H9 (cell line): ENCODE data around the gene ITGA2. TPM values are rescaled to one million over a fixed set of nuclear protein-coding genes. Genes with fewer than 3 reads are reported as not detected.

ENCODE experiments used
- DNase-seq: peaks from one replicate; pipeline ENCODE4 v3.0.0-alpha.2; 2017
- H2AFZ ChIP-seq: one replicate; pipeline ENCODE4 v1.6.1; 2013; ENCODE audit warnings: mild to moderate bottlenecking, low read length, control low read depth, moderate library complexity
- H2AK5ac ChIP-seq: 2 replicates; pipeline ENCODE4 v1.6.1; 2013; ENCODE audit warnings: low read length, control low read depth, mixed read lengths; ENCODE audit not compliant: insufficient read length
- H2BK120ac ChIP-seq: one replicate; pipeline ENCODE4 v1.6.1; 2013; ENCODE audit warnings: low read depth, mild to moderate bottlenecking, low read length, control low read depth, inconsistent platforms; ENCODE audit not compliant: poor library complexity, severe bottlenecking
- H2BK12ac ChIP-seq: 2 replicates; pipeline ENCODE4 v1.6.1; 2013; ENCODE audit warnings: low read length, control low read depth, mixed read lengths, low read depth; ENCODE audit not compliant: insufficient read length
- H2BK15ac ChIP-seq: 2 replicates; pipeline ENCODE4 v1.6.1; 2013; ENCODE audit warnings: low read depth, low read length, control low read depth
- H2BK20ac ChIP-seq: one replicate; pipeline ENCODE4 v1.6.1; 2013; ENCODE audit warnings: low read depth, mild to moderate bottlenecking, low read length, control low read depth, inconsistent platforms; ENCODE audit not compliant: poor library complexity, severe bottlenecking
- H2BK5ac ChIP-seq: 2 replicates; pipeline ENCODE4 v1.6.1; 2013; ENCODE audit warnings: low read length, control low read depth, mixed read lengths; ENCODE audit not compliant: insufficient read length
- H3K14ac ChIP-seq: 2 replicates; pipeline ENCODE4 v1.6.1; 2013; ENCODE audit warnings: low read length, control low read depth; ENCODE audit not compliant: insufficient read depth
- H3K18ac ChIP-seq: 2 replicates; pipeline ENCODE4 v1.6.1; 2013; ENCODE audit warnings: low read depth, mild to moderate bottlenecking, mixed read lengths, low read length, control low read depth; ENCODE audit not compliant: insufficient read length
- H3K23ac ChIP-seq: 2 replicates; pipeline ENCODE4 v1.6.1; 2013; ENCODE audit warnings: low read length, control low read depth, mixed read lengths, low read depth; ENCODE audit not compliant: insufficient read length
- H3K23me2 ChIP-seq: 2 replicates; pipeline ENCODE4 v1.6.1; 2013; ENCODE audit warnings: low read depth, mild to moderate bottlenecking, mixed read lengths, low read length, control low read depth; ENCODE audit not compliant: insufficient read length, poor library complexity, severe bottlenecking
- H3K27ac ChIP-seq: 2 replicates; pipeline ENCODE4 v1.5.1; 2013; ENCODE audit warnings: low read length, control low read depth, mixed read lengths, low read depth; ENCODE audit not compliant: insufficient read length
- H3K27me3 ChIP-seq: 2 replicates; pipeline ENCODE4 v1.6.1; 2013; ENCODE audit warnings: low read length, control low read depth, inconsistent platforms; ENCODE audit not compliant: insufficient read depth
- H3K4ac ChIP-seq: 2 replicates; pipeline ENCODE4 v1.6.1; 2013; ENCODE audit warnings: low read depth, mild to moderate bottlenecking, control low read depth, inconsistent platforms, low read length, moderate library complexity
- H3K4me1 ChIP-seq: 2 replicates; pipeline ENCODE4 v1.6.1; 2013; ENCODE audit warnings: low read length, control low read depth, inconsistent platforms; ENCODE audit not compliant: insufficient read depth
- H3K4me2 ChIP-seq: 2 replicates; pipeline ENCODE4 v1.6.1; 2013; ENCODE audit warnings: low read length, control low read depth, mixed read lengths; ENCODE audit not compliant: insufficient read length, insufficient read depth
- H3K56ac ChIP-seq: 2 replicates; pipeline ENCODE4 v1.6.1; 2013; ENCODE audit warnings: low read depth, mild to moderate bottlenecking, mixed read lengths, low read length, control low read depth; ENCODE audit not compliant: insufficient read length
- H3K79me1 ChIP-seq: 2 replicates; pipeline ENCODE4 v1.6.1; 2013; ENCODE audit warnings: low read depth, mild to moderate bottlenecking, moderate library complexity, low read length, control low read depth, inconsistent platforms; ENCODE audit not compliant: insufficient read depth, poor library complexity, severe bottlenecking
- H3K79me2 ChIP-seq: 2 replicates; pipeline ENCODE4 v1.6.1; 2013; ENCODE audit warnings: low read length, control low read depth, inconsistent platforms; ENCODE audit not compliant: insufficient read depth
- H3K9ac ChIP-seq: 2 replicates; pipeline ENCODE4 v1.6.1; 2013; ENCODE audit warnings: low read length, control low read depth, mixed read lengths; ENCODE audit not compliant: insufficient read length; ENCODE audit errors: extremely low read depth
- H3K9me3 ChIP-seq: one replicate; pipeline ENCODE4 v1.6.1; 2013; ENCODE audit warnings: low read depth, low read length, inconsistent platforms; ENCODE audit not compliant: control insufficient read depth
- H3T11ph ChIP-seq: one replicate; pipeline ENCODE4 v1.6.1; 2013; ENCODE audit warnings: mild to moderate bottlenecking, low read length, control low read depth, inconsistent platforms
- H4K20me1 ChIP-seq: one replicate; pipeline ENCODE4 v1.6.1; 2013; ENCODE audit not compliant: control insufficient read depth, insufficient read length, insufficient read depth
- H4K5ac ChIP-seq: 2 replicates; pipeline ENCODE4 v1.6.1; 2013; ENCODE audit warnings: low read depth, mild to moderate bottlenecking, mixed read lengths, low read length, control low read depth; ENCODE audit not compliant: insufficient read length
- H4K8ac ChIP-seq: replicated peaks from 2 replicates; pipeline ENCODE4 v1.6.1; 2013; ENCODE audit warnings: low read length, control low read depth, mixed read lengths, low read depth; ENCODE audit not compliant: insufficient read length
- H4K91ac ChIP-seq: 2 replicates; pipeline ENCODE4 v1.6.1; 2013; ENCODE audit warnings: low read depth, mild to moderate bottlenecking, moderate library complexity, mixed read lengths, low read length, control low read depth; ENCODE audit not compliant: insufficient read length
- H3K27ac Mint-ChIP-seq, 3 experiments: 2 replicates in 2 of 3; 3 replicates in 1 of 3; pipeline ENCODE4 v1.8.0; 2020 to 2021; ENCODE audit warnings: mixed read lengths in 3 of 3, mild to moderate bottlenecking in 1 of 3, moderate library complexity in 1 of 3
- H3K27me3 Mint-ChIP-seq: 2 replicates; pipeline ENCODE4 v1.8.0; 2021; ENCODE audit warnings: low read depth, mild to moderate bottlenecking, moderate library complexity, mixed read lengths
- H3K36me3 Mint-ChIP-seq, 3 experiments: 2 replicates in 2 of 3; 3 replicates in 1 of 3; pipeline ENCODE4 v1.8.0; 2020 to 2021; ENCODE audit warnings: low read depth in 3 of 3, mixed read lengths in 3 of 3; ENCODE audit not compliant: insufficient read depth in 1 of 3
- H3K4me1 Mint-ChIP-seq, 2 experiments: 2 replicates each; pipeline ENCODE4 v1.8.0; 2020; ENCODE audit warnings: mixed read lengths in 2 of 2
- H3K4me3 Mint-ChIP-seq, 2 experiments: 2 replicates in 1 of 2; 3 replicates in 1 of 2; pipeline ENCODE4 v1.8.0; 2020 to 2021; ENCODE audit warnings: mild to moderate bottlenecking in 2 of 2, mixed read lengths in 2 of 2, moderate library complexity in 1 of 2
- H3K9me3 Mint-ChIP-seq, 2 experiments: 2 replicates in 1 of 2; 3 replicates in 1 of 2; pipeline ENCODE4 v1.8.0; 2020; ENCODE audit warnings: mild to moderate bottlenecking in 2 of 2, mixed read lengths in 2 of 2, moderate library complexity in 1 of 2
- WGBS: extraction: QIAGEN DNeasy Blood & Tissue Kit; methylation state at CpG from one replicate; pipeline ENCODE4 v1.1.7; 2013; ENCODE audit warnings: missing lambda C conversion rate, low lambda C conversion rate, mixed read lengths; ENCODE audit not compliant: insufficient read length; ENCODE audit errors: extremely low coverage; 5-methylcytosine and 5-hydroxymethylcytosine counted together
- total RNA-seq: library from RNA; stranded (reverse); gene quantifications from 2 replicates; pipeline ENCODE4 v1.2.1, GENCODE V29; 2021
- TF ChIP-seq, protein P1 (sequence below): fragments of 200-600 bp; sonication (generic); conservative IDR thresholded peaks from 3 replicates; pipeline ENCODE4 v1.8.0; 2021; ENCODE audit warnings: antibody characterized with exemption, mild to moderate bottlenecking

The ITGA2 gene
- total RNA-seq, 1 experiment from 2014 or later = 3.0 TPM

DNA sequence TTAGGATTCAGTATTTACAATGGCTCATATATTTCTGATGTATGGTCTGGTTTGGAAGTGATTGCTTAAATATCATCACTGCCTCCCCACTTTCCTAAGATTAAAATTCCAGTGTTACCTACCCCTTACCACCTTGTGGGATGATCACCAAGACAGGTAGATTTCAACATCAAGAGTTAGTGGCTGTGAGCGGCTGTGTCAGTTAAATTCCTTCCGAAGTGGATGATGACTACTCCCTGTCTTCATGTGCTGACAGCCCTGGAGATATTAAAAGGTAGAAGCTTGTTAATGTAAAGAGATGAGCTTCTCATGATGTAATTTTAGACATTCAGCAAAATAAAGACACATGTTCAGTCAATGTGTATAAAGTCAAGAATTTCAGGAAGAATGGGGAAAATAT is 4.2 kb downstream of the ITGA2 start:
- WGBS = no CpG with 5 or more reads among the region's 2 CpGs
- Histone ChIP-seq H3K4me1 (no peaks in the 10 kb centered on the region), H2BK5ac (no peak overlapping the region)

More for the DNA sequence above, 4.2 kb downstream of the ITGA2 start:
- no peaks in the 10 kb centered on the region for H3K9me3 Mint-ChIP-seq
- H4K20me1 ChIP-seq = no peaks in the 10 kb centered on the region
- no peak overlapping the region for H3K14ac ChIP-seq
- no peak overlapping the region for H2AFZ ChIP-seq
- peaks cover 6 to 8% of the 10 kb centered on the region in 2 experiments for H3K4me1 Mint-ChIP-seq
- H2BK120ac ChIP-seq = no peak overlapping the region
- H3K27me3 ChIP-seq = no peaks in the 10 kb centered on the region; the same call in 1 of the 2 replicates
- peaks cover 14% of the 10 kb centered on the region for H3K23me2 ChIP-seq
- no peak overlapping the region for H3K9ac ChIP-seq
- no peak overlapping the region for H2BK20ac ChIP-seq
- H2BK15ac ChIP-seq = no peak overlapping the region
- no peak overlapping the region for H4K5ac ChIP-seq
- H3K56ac ChIP-seq = no peak overlapping the region
- H3K36me3 Mint-ChIP-seq = no peaks in the 10 kb centered on the region
- no peaks in the 10 kb centered on the region for H3K79me1 ChIP-seq
- no peak overlapping the region for H3K4me2 ChIP-seq
- no peak overlapping the region for H4K91ac ChIP-seq
- H3T11ph ChIP-seq = no peak overlapping the region
- H3K79me2 ChIP-seq = no peaks in the 10 kb centered on the region
- no peak overlapping the region for H2AK5ac ChIP-seq
- H2BK12ac ChIP-seq = no peak overlapping the region
- DNase-seq = no peak
- H3K4me3 Mint-ChIP-seq = no peak overlapping the region
- no peak overlapping the region for H3K23ac ChIP-seq
- H3K4ac ChIP-seq = no peak overlapping the region
- H3K18ac ChIP-seq = no peak overlapping the region
- H3K27me3 Mint-ChIP-seq = peaks cover 10% of the 10 kb centered on the region
- H4K8ac ChIP-seq = no peak overlapping the region
- no peaks in the 10 kb centered on the region for H3K9me3 ChIP-seq
- TF ChIP-seq, protein P1, sequence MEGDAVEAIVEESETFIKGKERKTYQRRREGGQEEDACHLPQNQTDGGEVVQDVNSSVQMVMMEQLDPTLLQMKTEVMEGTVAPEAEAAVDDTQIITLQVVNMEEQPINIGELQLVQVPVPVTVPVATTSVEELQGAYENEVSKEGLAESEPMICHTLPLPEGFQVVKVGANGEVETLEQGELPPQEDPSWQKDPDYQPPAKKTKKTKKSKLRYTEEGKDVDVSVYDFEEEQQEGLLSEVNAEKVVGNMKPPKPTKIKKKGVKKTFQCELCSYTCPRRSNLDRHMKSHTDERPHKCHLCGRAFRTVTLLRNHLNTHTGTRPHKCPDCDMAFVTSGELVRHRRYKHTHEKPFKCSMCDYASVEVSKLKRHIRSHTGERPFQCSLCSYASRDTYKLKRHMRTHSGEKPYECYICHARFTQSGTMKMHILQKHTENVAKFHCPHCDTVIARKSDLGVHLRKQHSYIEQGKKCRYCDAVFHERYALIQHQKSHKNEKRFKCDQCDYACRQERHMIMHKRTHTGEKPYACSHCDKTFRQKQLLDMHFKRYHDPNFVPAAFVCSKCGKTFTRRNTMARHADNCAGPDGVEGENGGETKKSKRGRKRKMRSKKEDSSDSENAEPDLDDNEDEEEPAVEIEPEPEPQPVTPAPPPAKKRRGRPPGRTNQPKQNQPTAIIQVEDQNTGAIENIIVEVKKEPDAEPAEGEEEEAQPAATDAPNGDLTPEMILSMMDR = no peak
- H3K27ac Mint-ChIP-seq = no peak overlapping the region
- no peak overlapping the region for H3K27ac ChIP-seq
